Lower leg skin (tissue), 3 donors: ENCODE results near the gene RAB11FIP3.

Experiments used
- CTCF ChIP-seq, 3 donors: fragments of 450-650 bp; IDR thresholded peaks; one replicate each; pipeline ENCODE4 v1.5.1; 2016; ENCODE audit warnings: antibody characterized with exemption in 3 of 3, mild to moderate bottlenecking in 3 of 3, moderate library complexity in 2 of 3
- POLR2A ChIP-seq, 2 donors: fragments of 450-650 bp; IDR thresholded peaks; one replicate each; pipeline ENCODE4 v1.6.1; 2016 to 2017; ENCODE audit warnings: antibody characterized with exemption in 2 of 2, mild to moderate bottlenecking in 1 of 2, moderate library complexity in 1 of 2

GRCh38 chr16:427250-427649 is 1.8 kb downstream of the RAB11FIP3 start:
- TF ChIP-seq POLR2A (IDR thresholded peaks at IDR 0.05) (no peak), CTCF (IDR thresholded peaks at IDR 0.05) (no peak)
